ENCODE results near the gene OCA2.

The OCA2 gene

GRCh38 chr15:28127036-28127435, 27.9 kb upstream of the OCA2 start:
- TF ChIP-seq POLR2AphosphoS5 (IDR thresholded peaks at IDR 0.05; ENCODE audit: low read depth, low read length) (no peak), SIN3A (IDR thresholded peaks at IDR 0.05; ENCODE audit: borderline replicate concordance, insufficient read depth, low read length) (no peak), FOXP2 (optimal IDR thresholded peaks at IDR 0.05; ENCODE audit: borderline replicate concordance, extremely low read depth, extremely low read length, insufficient read depth) (no peak), REST (IDR thresholded peaks at IDR 0.05; ENCODE audit: insufficient read depth in 1 of 2, low read depth in 2 of 2, low read length in 2 of 2) (no peak), TAF1 (IDR thresholded peaks at IDR 0.05; ENCODE audit: borderline replicate concordance, insufficient read depth, low read length) (no peak)

- no peak for TF ChIP-seq SIN3A (IDR thresholded peaks at IDR 0.05; ENCODE audit: borderline replicate concordance, insufficient read depth, low read length)
Observed at GRCh38 chr15:28125673-28126651, 26.8 kb upstream of the OCA2 start.

- TF ChIP-seq TAF1 (IDR thresholded peaks at IDR 0.05; ENCODE audit: borderline replicate concordance, insufficient read depth, low read length) (no peak), REST (IDR thresholded peaks at IDR 0.05; ENCODE audit: insufficient read depth in 1 of 2, low read depth in 2 of 2, low read length in 2 of 2) (no peak), FOXP2 (optimal IDR thresholded peaks at IDR 0.05; ENCODE audit: borderline replicate concordance, extremely low read depth, extremely low read length, insufficient read depth) (no peak)
Observed at GRCh38 chr15:28124841-28125240, 25.7 kb upstream of the OCA2 start.

- TF ChIP-seq TAF1 (IDR thresholded peaks at IDR 0.05; ENCODE audit: borderline replicate concordance, insufficient read depth, low read length), result no peak
- TF ChIP-seq SIN3A (IDR thresholded peaks at IDR 0.05; ENCODE audit: borderline replicate concordance, insufficient read depth, low read length), result no peak
- no peak for TF ChIP-seq FOXP2 (optimal IDR thresholded peaks at IDR 0.05; ENCODE audit: borderline replicate concordance, extremely low read depth, extremely low read length, insufficient read depth)
- TF ChIP-seq POLR2AphosphoS5 (IDR thresholded peaks at IDR 0.05; ENCODE audit: low read depth, low read length), result no peak
Observed at GRCh38 chr15:28123408-28124023, 24.4 kb upstream of the OCA2 start.

DNA sequence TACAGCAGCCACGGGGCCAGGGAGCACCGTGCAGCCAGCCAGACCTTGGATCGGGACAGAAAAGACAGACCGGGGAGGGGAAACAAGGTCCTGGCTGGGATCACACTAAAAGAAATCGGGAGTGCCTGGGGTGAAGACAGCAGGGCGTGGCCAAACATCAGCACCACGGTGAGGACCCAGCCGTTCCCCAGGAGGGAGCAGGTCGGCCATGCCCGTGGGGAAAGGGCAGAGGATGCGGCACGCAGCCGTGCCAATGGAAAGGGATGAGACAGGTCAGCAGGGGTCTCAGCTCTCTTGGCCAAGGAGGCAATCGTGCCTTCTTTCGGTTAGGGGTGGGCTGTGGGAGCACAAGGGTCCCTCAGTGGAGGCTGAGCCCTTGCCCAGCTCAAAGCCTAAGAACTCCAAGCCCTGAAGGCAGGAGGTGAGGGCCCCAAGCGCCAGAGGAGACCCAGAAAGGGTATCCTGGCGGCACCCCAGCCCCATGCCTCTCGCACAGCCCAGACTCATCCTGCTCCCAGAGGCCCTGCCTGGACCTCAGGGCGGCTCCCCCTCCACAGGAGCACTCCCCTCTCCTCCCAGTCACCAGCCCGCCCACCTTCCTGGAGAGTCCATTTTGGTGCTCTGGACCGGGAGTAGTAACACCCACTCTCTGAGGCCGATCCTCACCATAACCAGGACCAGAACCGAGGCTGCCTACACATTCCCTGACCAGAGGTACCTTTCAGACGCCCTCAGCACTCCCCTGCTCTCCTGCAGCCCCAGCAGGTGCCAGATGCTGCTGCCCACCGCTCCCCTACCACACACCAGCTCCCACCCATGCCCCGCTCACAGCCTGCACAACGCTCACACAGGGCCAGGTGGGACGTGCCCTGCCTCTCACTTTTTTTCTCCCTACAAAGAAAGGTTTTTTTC, 23.2 kb upstream of the OCA2 start:
- TF ChIP-seq FOXP2 (optimal IDR thresholded peaks at IDR 0.05; ENCODE audit: borderline replicate concordance, extremely low read depth, extremely low read length, insufficient read depth), result no peak
- no peak for TF ChIP-seq SIN3A (IDR thresholded peaks at IDR 0.05; ENCODE audit: borderline replicate concordance, insufficient read depth, low read length)
- TF ChIP-seq POLR2AphosphoS5 (IDR thresholded peaks at IDR 0.05; ENCODE audit: low read depth, low read length), result no peak
- TF ChIP-seq TAF1 (IDR thresholded peaks at IDR 0.05; ENCODE audit: borderline replicate concordance, insufficient read depth, low read length), result no peak
- TF ChIP-seq REST (IDR thresholded peaks at IDR 0.05; ENCODE audit: insufficient read depth in 1 of 2, low read depth in 2 of 2, low read length in 2 of 2), result no peak

Measured in PFSK-1 (cell line).